GM12875 (cell line): Measurements from ENCODE around the gene SLC39A11.
"Not testable (repeated sequence)": the region's sequence is repeated elsewhere in the genome, so short reads cannot be mapped to it uniquely, and the experiment has no call there.

Experiments
- H3K4me3 ChIP-seq: one replicate; pipeline ENCODE4 v1.5.1; 2011; ENCODE audit warnings: low read depth, low read length, control low read depth
- TF ChIP-seq, protein P1 (sequence below): IDR thresholded peaks from 2 replicates; pipeline ENCODE4 v1.5.1; 2011; ENCODE audit warnings: low read depth, mild to moderate bottlenecking, control low read depth, inconsistent platforms, low read length, moderate library complexity, borderline replicate concordance; ENCODE audit not compliant: insufficient read depth

The SLC39A11 gene

DNA sequence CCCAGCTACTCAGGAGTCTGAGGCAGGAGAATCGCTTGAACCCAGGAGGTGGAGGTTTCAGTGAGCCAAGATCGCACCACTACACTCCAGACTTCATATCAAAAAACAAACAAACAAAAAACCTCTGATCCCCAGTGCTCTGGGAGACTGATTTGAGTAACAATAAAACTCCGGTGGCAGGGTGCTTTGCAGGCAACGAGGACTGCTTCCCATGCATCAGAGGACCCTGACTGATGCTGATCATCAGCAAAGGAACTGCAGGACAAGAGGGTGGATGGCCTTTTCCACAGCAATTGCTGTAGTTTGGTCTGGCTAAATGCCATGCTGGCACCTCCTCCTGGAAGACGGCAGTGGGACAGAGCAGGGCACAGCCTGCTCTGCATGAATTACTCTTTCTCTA, 6.4 kb upstream of the SLC39A11 start:
- TF ChIP-seq, protein P1, sequence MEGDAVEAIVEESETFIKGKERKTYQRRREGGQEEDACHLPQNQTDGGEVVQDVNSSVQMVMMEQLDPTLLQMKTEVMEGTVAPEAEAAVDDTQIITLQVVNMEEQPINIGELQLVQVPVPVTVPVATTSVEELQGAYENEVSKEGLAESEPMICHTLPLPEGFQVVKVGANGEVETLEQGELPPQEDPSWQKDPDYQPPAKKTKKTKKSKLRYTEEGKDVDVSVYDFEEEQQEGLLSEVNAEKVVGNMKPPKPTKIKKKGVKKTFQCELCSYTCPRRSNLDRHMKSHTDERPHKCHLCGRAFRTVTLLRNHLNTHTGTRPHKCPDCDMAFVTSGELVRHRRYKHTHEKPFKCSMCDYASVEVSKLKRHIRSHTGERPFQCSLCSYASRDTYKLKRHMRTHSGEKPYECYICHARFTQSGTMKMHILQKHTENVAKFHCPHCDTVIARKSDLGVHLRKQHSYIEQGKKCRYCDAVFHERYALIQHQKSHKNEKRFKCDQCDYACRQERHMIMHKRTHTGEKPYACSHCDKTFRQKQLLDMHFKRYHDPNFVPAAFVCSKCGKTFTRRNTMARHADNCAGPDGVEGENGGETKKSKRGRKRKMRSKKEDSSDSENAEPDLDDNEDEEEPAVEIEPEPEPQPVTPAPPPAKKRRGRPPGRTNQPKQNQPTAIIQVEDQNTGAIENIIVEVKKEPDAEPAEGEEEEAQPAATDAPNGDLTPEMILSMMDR, result no peak
- H3K4me3 ChIP-seq, result no peak overlapping the region

DNA sequence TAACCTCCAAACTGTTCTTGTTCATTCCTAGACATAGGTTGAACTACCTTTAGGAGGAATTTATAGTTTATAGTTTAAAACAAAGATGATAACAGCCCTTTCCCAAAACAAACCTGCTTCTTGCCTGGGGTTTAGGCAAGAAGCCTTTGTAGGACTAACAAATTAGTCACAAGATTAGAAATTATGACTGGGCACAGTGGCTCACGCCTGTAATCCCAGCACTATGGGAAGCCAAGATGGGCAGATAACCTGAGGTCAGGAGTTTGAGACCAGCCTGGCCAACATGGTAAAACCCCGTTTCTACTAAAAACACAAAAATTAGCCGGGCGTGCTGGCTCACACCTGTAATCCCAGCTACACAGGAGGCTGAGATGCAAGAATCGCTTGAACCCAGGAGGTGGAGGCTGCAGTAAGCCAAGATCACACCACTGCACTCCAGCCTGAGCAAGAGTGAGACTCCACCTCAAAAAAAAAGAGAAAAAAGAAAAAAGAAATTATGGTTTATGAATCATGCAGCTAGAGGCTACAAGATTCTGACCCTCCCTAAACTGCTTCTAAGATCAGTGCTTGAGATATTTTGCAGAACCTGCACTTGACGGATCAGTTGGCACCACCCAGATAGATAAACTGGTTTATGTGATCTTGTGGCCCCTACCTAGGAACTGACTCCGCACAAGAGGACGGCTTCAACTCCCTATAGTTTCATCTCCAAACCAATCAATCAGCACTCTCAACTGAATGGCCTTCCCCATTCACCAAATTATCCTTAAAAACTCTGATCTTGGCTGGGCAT, 5.7 kb upstream of the SLC39A11 start:
- not testable (repeated sequence) for H3K4me3 ChIP-seq

DNA sequence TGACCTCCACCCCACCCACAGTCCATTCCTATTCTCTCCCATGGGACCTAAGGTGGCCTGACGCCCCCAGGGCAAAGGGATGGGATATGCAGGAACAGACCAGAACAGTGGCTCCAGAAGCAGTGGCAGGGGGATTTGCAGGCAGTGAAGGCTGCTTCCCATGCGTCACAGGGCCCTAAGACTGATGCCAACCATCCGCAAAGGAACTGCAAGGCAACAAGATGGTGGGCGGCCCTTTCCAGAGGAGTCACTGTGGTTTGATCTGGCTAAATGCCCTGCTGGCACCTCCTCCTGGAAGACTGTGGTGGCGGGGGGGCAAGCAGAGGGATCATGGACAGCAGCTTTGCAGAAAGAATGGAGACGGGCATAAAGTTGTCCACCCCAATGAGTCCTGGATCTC, 4.4 kb upstream of the SLC39A11 start:
- no peak overlapping the region for H3K4me3 ChIP-seq
- TF ChIP-seq, protein P1, result no peak

DNA sequence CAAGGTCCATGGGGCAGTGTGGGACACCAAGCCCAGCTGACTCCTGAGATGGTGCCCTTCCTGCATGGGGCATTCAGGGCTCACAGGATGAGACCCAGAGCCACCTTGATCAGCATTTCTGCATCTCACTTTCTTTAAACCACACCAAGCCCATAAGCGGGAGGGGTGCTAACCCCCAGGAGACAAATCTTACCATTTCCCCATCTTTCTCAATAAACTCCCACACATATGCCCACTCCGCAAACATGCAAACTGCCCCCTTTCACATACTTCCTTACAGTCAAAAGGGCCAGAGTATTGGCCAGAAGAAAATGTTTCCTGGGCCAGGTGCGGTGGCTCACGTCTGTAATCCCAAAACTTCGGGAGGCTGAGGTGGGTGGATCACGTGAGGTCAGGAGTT, 3.7 kb upstream of the SLC39A11 start:
- no peak overlapping the region for H3K4me3 ChIP-seq
- TF ChIP-seq, protein P1, result no peak

DNA sequence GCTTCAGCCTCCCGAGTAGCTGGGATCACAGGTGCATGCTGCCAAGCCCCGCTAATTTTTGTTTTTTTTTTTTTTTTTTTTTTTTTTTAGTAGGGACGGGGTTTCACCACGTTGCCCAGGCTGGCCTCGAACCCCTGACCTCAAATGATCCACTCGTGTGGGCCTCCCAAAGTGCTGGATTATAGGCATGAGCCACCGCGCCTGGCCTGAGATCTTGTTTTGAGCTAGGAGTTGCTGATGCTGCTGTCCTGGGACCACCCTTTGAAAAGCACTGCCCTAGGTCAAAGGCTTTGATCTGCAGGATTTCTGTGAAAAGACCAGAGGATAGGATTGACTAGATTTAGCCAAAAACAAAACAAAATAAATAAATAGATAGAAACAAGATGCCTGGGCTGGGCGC, 798 bp upstream of the SLC39A11 start:
- TF ChIP-seq, protein P1, result no peak
- no peak overlapping the region for H3K4me3 ChIP-seq

DNA sequence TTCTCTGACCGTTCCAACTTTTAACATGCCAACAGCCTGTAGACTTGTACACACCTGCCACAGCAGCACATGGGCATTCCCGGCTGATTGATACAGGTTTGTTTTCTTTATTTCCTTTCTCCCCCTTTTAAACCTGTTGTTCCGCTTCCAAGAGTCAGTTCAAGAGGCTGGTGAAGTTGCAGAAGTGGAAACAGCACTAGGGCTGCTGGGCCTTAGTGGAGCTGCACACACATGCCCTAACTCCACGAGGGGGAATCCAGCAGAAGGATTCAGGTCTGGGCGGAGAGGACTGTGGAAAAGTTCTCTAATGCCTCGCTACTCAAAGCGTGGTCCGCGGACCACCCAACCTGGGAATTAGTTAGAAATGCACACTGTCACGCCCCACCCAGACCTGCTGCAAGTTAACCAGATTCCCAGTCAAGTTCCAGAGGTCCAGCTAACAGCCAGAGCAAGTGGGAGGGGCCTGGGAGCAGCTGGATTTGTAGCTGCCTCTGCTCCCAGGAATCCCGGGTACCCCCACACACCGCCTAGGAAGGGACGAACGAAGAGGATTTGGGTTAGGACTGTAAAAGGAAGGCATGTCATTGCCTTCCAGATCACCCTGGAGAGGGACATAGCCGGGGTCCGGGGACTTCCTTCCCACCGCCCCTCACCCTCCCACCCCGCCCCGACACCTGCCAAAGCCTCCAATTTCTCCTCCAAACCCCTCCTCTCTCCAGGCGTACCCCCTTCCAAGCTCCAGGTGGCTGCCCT, 542 bp downstream of the SLC39A11 start:
- TF ChIP-seq, protein P1, result no peak
- H3K4me3 ChIP-seq, result peak overlapping the region; percentile 57

DNA sequence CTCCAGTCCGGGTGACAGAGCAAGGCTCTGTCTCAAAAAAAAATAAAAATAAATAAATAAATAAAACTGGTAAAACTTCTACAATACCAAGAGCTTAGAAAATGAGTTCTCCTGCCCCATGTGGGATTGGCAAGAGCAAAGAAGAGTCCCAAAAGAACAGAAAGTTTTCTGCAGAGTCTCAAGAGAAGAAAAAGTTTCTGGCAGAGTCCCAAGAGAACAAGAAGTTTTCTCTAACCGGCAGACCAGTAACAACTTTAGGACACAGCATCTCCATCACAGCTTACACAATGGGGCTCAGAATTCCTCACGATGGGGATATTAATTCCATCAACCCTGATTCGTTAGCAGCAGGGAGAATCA, 1.1 kb downstream of the SLC39A11 start:
- TF ChIP-seq, protein P1, result no peak
- H3K4me3 ChIP-seq, result no peak overlapping the region
